ENCODE measurements around the gene DAGLB.
A peak's percentile ranks its signal among the peaks of the same experiment; 100 is the strongest.
"Not testable (repeated sequence)": the region's sequence is repeated elsewhere in the genome, so short reads cannot be mapped to it uniquely, and the experiment has no call there.

DAGLB gene

DNA sequence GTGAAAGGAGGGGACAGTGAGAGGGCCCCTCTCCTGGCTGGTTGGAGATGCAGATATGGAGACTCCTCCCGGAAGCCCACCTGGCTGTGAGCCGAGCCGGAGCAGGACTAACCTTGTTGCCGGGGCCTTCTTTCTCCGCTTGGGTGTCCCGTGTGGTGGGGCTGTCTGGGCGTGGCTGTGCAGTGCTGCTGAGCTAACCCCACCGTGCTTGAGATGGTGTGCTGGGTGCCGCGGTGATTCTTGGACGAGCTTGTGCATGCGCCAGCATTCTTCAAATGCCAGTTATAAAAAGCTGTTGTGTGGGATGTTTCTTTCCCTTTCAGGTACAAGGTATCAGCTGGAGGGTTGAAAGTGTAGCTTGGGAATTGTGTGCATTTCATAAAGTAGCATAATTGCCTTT is 48.8 kb downstream of the DAGLB start:
- no peak for DNase-seq (ENCODE audit: low read depth in 2 of 2)

DNA sequence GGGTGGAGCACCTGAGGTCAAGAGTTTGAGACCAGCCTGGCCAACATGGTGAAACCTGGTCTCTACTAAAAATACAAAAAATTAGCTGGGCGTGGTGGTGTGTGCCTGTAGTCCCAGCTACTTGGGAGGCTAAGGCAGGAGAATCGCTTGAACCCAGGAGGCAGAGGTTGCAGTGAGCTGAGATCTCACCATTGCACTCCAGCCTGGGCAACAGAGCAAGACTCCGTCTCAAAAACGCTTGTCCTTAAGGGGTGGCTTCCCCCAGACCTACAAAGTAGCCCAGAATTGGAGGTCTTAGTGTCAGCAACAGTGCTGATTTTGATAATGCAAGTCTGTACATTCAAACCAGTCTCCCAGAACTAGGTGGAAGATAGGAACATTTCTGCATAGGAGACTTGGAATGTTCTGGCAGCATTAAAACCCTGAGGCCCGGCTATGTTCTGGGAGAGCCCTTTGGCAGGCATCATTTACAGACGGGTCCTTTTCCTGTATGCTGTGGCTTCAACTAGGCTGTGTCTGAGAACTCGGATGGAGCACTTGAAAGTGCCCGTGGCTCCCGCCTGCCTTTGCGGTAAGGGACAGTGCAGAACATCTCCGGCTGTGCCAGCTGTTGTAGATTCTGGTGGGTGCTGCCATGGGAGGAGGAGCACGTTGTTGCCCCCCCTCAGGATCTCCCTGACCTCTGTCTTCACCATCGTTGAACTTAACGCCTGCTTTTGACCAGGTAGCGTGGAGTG is 49.8 kb downstream of the DAGLB start:
- DNase-seq (ENCODE audit: low read depth in 2 of 2), result not testable (repeated sequence)

DNA sequence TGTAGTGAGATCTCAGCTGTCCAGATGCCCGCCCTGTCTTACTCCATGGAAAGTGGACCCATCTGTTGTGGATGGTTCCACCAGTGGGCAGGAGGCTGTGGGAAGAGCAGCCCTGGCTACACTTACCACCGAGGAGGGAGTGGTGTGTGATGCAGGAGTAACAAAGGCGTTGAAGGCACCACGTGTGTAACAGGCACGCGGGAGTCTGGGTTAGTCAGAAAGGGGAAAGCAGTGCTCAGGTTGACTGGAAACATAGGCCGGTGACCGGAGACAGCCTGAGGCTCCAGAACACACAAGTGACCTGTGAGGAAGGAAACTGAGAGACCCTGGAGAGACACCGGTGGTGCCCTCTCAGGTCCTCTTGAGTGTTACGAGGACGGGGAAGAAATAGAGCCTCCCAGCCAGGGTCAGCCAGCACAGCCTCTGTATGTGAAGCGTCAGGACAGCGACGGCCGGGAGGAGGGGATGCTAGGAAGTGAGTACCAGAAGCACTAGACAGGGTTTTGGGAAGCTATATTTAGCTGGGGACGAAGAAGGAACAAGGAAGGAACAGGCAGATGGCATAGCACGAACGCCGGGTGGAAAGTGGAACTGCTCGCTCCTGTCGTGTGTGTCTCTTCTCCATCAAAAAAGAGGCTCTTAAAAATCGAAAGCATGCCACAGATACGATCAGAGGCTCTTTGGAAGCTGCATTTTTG is 51.7 kb downstream of the DAGLB start:
- no peak for DNase-seq (ENCODE audit: low read depth in 2 of 2)

DNA sequence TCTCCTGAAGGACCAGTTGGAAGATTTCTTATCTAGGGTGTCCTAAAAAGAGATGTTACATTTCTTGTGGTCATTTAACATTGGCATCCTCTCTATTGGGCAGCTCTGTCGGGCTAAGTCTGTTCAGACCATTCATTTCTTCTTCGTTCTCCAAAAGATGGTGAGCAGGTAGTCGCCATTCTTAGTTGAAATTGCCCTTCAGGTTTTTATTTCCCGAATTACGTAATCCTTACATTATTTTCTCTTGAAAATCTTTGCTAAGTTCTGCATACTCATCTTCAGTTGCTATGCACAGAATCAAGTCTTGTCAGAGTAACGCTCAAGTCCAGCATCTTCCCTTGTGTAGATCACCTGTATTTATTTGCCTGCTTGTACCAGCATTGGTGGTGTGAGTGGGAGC is 53.6 kb downstream of the DAGLB start:
- no peak for DNase-seq (ENCODE audit: low read depth in 2 of 2)

DNA sequence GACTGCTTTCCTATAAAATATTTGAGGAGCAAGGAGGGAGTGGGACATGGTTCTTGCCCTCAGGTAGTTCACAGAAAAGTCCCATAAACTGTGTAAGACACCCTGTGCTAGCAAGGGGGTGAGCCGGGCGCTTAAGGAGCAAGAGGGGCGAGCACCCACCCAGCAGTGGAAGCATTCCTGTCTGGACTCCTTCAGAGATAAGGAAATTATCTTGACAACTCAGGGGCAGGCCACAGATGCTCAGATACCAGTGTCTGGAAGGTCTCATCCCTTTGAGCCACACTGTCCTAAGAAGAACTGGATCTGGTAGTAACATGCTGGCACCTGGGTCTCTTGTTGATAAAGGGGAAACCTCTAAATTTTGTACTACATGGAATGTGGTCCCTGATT is 54.1 kb downstream of the DAGLB start:
- DNase-seq (ENCODE audit: low read depth in 2 of 2), result no peak

DNA sequence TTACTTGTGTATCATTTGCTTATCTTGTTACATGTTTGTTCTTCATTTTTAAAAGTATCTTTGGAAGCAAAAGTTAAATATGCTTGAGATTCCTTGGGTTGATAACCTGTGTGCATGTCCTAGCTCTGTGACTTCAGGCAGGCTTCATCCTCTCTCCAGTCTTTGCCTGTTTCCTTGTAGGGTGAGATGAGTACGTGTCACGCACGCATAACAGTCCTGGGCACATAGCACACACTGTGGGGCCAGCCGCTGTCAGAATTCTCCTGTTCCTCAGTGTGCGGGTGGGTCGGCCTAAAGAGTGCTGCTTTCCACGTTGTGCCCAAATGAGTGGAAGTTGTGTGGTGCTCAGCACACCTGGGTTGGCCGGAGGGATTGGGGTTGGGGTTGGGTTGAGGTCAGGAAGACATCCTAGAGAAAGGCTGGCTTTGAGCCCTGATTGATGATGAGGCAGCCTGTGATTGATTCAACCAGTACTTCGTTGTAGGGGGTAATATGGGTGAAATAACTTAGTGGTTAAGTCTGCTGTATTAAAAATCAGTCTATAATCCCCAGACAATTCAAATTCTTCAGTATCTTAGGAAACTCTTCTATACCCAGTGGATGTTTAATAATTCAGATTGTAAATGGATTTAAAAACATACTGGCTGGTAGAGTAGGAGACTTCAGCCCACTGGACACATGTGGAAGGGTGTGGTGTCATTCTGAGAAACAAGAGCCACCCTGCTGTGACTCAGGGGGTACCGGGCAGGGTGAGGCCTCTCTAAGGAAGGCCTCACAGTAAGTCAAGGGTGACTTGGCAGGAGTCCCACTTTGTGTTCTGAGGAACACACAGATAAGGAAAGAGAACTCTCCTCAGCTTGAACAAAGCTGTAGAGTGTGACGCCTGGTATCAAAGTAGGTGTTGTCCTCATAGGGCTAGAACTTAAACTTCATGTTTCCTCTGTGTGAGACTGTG is 54.8 kb downstream of the DAGLB start:
- no peak for DNase-seq (ENCODE audit: low read depth in 2 of 2)

DNA sequence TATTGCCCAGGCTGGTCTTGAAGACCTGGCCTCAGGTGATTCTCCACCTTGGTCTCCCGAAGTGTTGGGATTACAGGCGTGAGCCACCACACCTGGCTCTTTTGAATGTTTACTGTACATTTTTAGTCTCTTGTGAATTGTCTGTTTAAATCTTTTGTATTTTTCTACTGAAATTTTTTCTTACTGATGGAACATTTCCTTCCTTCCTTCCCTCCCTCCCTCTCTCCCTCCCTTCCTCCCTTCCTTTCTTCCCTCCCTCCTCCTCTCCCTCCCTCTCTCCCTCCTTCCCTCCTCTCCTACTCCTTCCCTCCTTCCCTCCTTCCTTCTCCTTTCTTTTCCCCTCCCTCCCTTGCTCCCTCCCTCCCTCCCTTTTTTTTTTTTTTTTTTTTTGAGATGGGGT is 58.0 kb downstream of the DAGLB start:
- DNase-seq (ENCODE audit: low read depth in 2 of 2), result no peak

DNA sequence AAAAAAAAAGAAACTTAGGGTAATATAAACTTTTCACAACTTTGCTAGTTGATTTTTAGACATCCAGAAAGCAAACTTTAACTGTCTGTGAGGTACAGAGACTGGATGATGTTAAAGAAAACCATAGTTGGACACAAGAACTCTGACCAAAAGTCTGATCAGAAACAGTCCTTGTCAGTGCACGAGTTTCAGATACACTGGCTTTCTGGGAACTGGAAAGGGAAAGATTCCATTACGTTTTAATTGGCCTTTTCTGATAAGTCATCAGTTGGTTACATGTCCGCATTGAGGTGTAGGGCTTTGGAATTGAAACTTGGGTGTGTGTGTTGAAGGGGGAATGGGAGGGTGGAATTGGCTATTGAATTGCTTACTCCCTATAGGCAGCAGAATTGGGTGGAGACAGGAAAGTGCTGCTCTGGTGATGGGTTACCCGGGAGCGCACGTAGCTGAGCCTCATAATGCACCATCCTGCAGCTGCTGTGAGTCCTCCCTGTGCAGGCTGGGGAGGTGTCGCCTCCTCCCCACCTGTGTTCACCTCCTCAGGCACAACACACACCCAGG is 59.9 kb downstream of the DAGLB start:
- DNase-seq (ENCODE audit: low read depth in 2 of 2), result no peak

DNA sequence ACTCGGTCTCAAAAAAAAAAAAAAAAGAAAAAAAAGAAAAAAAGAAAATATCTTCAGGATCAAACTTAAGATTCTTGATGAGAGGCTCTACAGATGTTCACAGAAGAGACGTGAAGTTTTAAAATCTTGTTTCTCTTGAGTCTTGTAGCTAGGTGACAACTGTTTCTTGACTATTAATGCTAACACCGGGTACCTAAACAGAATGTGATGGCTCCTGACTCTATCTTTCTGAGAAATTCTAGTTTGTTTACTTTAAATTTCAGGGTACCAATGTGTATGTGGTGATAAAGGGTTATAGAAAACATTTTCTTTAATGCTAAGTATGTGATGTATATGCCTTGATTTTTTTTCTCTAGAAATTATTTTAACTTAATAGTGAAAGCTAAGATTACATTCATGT is 61.0 kb downstream of the DAGLB start:
- DNase-seq (ENCODE audit: low read depth in 2 of 2), result no peak

DNA sequence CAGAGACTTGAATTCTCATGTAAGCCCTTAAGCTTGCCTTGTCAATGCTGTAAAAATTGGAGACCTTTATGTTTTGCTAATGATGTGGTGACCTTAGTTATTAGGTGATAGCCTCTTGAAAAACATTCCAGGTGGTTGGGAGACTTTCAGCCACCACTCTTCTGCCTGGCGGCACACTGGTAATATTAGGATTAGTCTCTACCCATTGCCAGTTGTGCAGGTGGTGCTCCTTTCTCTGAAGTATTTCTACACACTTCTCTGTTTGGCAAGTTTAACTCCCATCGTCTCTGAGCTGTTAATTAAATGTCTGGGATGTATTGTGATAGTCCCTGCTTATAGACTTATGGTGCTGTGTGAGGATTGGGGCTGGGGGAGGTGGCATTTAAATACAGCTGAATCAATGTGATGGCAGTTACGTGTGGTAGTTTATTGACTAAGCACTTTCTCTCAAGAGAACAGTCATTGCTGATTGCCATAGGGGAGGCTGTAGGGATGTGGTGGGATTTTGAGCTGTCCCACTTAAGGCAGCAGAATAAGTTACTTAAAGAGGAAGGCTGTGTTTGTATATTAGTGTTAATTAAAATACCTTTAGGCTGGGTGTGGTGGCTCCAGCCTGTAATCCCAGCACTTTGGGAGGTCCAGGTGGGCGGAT is 61.7 kb downstream of the DAGLB start:
- DNase-seq (ENCODE audit: low read depth in 2 of 2), result no peak

DNA sequence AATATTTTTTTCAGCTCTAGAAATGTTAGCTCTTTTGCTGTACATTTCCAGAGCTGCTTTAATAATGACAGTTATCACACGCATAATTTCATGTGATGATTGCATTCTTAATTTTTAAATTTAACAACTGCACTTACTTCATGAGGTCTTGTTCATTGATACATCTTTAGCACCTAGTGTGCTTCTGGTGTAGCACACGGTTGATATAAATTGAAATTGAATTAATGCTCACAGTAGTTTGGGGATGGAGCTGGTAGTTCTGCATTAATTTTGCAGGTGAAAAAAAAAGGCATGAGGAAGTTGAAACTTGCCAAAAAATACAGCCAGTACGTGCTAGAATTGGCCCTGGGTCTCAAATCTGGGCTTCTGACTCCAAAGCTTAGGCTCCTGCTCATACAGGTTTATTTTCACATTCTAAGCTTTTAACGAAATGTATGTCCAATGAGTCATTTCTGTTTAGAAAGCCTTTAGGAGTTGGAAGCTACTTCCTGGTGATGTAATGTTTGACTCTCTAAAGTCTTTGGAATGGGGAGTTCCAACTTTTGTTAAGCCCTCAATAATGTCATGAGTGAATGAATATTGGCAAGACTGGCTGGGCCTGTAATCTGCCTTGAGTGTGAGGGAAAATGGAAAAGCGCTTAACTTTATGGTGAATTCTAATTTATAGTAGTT is 62.5 kb downstream of the DAGLB start:
- DNase-seq (ENCODE audit: low read depth in 2 of 2), result peak; percentile 88

DNA sequence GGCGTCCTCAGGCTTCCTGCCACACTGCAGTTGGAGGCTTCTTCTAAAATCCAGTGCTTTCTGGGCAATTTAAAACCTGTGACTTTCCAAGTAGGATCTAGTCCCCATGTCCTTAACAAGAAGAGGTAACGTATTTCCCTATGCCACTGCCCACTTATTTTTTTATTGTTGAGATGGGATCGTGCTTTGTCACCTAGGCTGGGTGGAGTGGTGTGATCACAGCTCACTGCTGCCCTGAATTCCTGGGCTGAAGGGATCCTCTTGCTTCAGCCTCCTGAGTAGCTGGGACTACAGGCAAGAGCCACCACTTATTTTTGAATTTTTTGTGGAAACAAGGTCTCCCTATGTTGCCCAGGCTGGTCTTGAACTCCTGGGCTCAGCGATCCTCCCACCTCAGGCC is 63.4 kb downstream of the DAGLB start:
- no peak for DNase-seq (ENCODE audit: low read depth in 2 of 2)

DNA sequence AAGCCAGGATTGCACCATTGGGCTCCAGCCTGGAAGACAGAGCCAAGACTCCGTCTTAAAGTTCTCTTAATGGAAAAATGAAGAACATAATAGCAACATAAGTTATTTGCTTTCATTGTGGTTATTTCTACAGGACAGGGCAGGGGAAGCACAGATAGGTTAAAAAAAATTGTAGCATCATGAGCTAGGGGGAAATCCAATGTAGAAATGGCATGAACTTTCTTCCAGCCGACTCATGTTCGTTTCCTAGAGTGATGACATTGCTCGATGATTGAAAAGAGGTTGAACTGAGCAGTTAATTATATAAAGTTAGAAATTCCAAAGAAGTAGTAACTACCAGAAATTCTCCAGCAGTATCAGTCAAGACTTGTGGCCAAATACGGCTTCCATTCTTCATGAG is 64.9 kb downstream of the DAGLB start:
- no peak for DNase-seq (ENCODE audit: low read depth in 2 of 2)

DNA sequence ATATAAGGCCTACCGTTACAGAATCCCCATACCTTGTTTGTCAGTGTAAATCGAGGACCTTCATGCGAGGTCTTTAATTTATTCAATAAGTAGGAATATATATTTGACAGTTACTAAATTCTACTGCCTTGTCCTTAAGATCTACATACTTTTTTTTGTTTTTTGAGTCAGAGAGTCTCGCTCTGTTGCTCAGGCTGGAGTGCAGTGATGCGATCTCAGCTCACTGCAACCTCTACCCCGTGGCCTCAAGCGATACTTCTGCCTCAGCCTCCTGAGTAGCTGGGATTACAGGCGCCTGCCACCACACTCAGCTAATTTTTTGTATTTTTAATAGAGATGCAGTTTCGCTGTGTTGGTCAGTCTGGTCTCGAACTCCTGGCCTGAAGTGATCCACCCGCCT is 65.9 kb downstream of the DAGLB start:
- not testable (repeated sequence) for DNase-seq (ENCODE audit: low read depth in 2 of 2)

DNA sequence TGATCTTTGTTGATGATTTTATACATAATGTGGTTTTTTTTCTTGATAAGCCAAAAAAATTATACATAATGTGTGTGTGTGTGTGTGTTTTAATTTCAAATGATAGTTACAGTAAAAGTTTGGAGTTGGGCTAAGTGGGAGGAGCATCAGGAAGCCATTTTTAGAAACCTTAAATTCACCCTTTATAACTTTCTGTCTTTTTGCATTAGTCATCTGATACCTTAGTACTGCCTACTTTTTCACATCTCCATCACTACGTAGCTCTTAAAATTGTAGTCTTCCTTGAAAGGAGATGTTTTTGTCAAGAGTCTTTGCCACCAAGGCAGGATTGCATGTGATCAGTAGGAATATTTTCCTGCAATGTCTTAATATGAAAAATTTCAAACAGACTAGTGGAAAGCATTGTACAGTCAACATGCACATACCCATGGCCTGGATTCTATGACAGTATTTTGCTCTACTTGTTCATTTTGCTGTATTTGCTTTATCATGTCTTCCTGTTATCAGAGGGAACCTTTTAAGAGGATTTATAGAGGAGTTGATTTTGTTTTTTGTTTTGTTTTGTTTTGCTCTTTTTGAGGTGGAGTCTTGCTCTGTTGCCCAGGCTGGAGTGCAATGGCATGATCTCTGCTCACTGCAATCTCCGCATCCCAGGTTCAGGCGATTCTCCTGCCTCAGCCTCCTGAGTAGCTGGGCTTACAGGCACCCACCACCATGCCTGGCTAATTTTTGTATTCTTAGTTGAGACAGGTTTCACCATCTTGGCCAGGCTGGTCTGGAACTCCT is 67.3 kb downstream of the DAGLB start:
- no peak for DNase-seq (ENCODE audit: low read depth in 2 of 2)

DNA sequence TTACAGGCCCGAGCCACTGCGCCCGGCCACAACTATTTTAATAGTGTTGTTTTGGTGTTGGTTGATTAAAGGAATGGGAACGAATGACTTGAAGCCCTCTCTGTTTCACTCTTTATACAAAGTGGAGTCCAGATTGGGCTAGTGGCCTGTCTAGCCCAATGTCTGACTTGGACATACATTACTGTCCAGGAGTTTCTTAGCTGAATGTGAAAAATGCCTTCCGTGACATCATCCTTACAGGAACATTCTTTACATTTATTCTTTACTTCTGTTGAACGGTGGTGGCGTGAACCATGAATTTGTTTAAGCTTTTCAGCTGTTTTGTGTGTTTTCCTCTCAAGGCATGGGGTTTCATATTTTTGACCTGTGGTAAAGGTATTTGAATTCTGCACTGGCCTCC is 67.9 kb downstream of the DAGLB start:
- DNase-seq (ENCODE audit: low read depth in 2 of 2), result no peak

DNA sequence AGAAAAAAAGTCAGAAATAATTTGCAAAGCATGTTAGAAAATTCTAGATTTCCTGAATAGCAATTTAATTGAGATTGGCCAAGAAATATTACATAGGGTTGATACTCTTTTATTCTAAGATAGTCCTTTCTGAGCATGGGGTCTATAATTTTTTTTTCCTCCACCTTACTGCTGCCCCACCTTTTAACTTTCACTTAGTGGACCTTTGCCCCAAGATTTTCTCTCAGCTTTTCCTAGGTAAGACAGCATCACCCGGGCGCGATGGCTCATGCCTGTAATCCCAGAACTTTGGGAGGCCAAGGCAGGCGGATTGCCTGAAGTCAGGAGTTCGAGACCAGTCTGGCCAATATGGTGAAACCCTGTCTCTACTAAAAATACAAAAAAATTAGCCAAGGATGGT is 69.2 kb downstream of the DAGLB start:
- not testable (repeated sequence) for DNase-seq (ENCODE audit: low read depth in 2 of 2)

DNA sequence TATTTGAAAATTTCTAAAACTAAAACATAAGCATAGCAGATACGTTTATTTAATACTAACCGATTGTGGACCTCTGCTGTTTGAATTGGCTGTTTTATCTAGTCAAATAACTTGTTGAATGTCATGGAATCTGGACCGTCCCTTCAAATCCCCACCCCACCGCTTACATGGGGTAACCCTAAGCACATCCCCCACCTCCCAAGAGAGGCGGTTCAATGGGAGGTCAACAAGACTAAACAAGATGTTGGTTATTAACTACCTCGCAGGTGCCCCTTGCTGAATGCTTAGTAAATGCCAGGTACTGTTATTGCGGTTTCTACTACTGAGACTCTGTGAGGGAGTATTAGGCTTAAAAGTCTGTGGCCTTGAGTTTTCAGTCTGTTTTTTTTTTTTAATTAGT is 70.9 kb downstream of the DAGLB start:
- no peak for DNase-seq (ENCODE audit: low read depth in 2 of 2)

DNA sequence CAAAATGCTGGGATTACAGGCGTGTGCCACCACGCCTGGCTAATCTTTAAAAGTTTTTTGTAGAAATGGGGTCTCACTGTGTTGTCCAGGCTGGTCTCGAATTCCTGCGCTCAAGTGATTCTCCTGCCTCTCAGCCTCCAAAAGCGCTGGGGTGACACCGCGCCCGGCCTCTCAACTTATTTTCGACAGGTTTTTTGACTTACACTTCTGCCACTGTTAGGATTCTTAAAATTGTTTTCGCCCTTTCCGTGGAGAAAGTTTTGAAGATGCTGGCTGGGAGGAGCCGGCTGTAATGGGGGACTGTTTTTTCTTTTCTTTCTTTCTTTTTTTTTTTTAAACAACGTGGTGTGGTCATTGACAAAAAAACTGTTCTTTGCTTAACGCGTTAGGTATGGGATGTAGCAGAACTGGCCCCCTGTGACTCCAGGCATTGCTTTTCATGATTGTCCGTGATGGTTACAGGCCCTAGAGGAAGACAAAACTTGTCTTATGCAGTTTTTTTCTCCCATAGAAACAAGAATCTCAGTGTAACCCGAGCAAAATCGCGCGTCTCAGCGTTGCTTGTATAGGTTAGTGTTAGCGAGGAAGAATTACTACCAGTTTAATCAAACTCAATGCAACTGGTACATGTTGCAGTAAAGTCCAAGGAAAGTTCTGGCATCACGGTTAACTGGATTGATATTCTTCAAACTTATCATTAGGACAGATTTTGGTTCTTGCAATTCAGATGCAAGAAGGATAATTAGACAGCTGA is 72.2 kb downstream of the DAGLB start:
- DNase-seq (ENCODE audit: low read depth in 2 of 2), result no peak

All from fibroblast of skin of left quadriceps (primary cell).